Endometrial microvascular endothelial cells (primary cell): ENCODE data around the gene CAPRIN2. TPM values are rescaled to one million over a fixed set of nuclear protein-coding genes. Genes with fewer than 3 reads are reported as not detected.

Experiments
- in situ Hi-C: cut with HindIII; loops from 2 replicates; pipeline ENCODE4 v1.10.0; 2017; ENCODE audit warnings: low sequenced_read_pairs, low pct_unique_long_range_greater_than_20kb; ENCODE audit errors: inconsistent ontology term
- total RNA-seq: library from RNA; depleted of rRNA; stranded (reverse); fragments of >200 nt; gene quantifications from one replicate; pipeline ENCODE4 v1.2.3, GENCODE V29; 2015; ENCODE audit errors: inconsistent ontology term

The CAPRIN2 gene
- total RNA-seq, 1 donor from 2014 or later: 16.1 TPM

GRCh38 chr12:30725739-30726138, 29.0 kb downstream of the CAPRIN2 start:
- in situ Hi-C loops: no loop called here

GRCh38 chr12:30719060-30719459, 35.7 kb downstream of the CAPRIN2 start:
- in situ Hi-C loops: no loop called here

- in situ Hi-C loops: no loop called here
These were observed 47.0 kb downstream of the CAPRIN2 start for GRCh38 chr12:30707613-30708342.

GRCh38 chr12:30706476-30706875, 48.3 kb downstream of the CAPRIN2 start:
- in situ Hi-C loops: no loop called here

- in situ Hi-C loops: no loop called here
These were observed 53.7 kb downstream of the CAPRIN2 start for GRCh38 chr12:30701056-30701455.

- in situ Hi-C loops: no loop called here
These were observed 54.4 kb downstream of the CAPRIN2 start for GRCh38 chr12:30700216-30700900.

- in situ Hi-C loops: no loop called here
These were observed 56.4 kb downstream of the CAPRIN2 start for GRCh38 chr12:30698346-30698745.

- in situ Hi-C loops: no loop called here
These were observed 57.8 kb downstream of the CAPRIN2 start for GRCh38 chr12:30696943-30697342.

DNA sequence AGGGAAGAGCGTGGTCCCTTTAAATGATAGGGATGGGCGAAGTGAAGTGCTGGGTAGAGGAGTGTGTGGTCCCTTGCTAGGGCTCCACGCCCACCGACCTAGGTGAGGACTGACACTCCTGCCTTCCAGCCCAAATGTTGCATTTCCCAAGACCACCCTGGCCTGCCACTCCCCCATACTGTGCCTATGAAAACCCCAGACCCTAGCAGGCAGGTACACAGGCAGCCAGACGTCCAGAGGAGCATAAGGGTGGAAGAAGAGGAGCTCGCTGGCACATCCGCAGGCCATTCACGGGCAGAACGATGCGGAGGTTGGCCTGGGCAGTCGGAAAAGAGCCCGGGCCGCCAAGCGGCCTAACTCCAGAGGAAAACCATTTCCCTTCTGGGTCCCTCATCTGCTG, 58.3 kb downstream of the CAPRIN2 start:
- in situ Hi-C loops: no loop called here

GRCh38 chr12:30696103-30696408, 58.7 kb downstream of the CAPRIN2 start:
- in situ Hi-C loops: no loop called here

GRCh38 chr12:30695199-30696102, 59.3 kb downstream of the CAPRIN2 start, which contains the start of gene IPO8:
Gene IPO8 (minus strand): TSS chr12:30695869. CDS start chr12:30695647, 222 bp downstream.
- in situ Hi-C loops: no loop called here

DNA sequence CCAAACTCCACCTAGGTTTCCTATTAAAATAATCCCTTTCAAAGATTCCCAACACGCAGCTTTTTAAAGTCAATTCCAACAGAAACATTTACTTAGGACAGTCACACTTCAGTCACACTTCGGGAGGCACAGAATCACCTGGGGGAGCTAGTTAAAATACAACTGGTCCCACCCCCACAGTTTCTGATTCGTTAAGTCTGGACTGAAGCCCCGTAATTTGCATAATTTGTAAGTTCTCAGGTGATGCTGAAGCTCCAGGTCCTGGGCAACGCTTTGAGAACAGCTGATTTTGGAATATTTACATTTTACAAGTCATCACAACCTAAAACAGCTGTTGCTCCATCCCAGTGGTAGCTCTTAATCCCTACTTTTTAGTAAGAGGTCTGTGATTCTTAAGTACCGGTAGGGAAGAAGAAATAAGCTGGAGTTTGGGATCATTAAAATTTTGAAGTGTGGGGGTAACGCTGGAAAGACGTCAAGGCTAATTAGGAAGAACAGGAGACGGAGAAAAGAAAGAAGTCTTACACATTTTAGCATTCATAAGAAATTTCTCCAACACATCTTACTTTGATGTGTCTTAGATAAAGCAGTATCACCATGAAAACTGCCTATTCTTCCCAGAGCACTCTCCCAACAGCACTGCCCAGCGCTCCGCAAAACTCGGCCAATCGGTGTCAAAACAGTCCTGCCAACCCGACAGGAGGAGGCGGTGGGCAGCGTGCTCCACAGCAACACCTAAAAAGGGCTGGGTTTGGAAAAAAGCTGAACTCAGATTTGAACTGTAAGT, 60.1 kb downstream of the CAPRIN2 start:
- in situ Hi-C loops: no loop called here

GRCh38 chr12:30692470-30692869, 62.3 kb downstream of the CAPRIN2 start:
- in situ Hi-C loops: no loop called here

DNA sequence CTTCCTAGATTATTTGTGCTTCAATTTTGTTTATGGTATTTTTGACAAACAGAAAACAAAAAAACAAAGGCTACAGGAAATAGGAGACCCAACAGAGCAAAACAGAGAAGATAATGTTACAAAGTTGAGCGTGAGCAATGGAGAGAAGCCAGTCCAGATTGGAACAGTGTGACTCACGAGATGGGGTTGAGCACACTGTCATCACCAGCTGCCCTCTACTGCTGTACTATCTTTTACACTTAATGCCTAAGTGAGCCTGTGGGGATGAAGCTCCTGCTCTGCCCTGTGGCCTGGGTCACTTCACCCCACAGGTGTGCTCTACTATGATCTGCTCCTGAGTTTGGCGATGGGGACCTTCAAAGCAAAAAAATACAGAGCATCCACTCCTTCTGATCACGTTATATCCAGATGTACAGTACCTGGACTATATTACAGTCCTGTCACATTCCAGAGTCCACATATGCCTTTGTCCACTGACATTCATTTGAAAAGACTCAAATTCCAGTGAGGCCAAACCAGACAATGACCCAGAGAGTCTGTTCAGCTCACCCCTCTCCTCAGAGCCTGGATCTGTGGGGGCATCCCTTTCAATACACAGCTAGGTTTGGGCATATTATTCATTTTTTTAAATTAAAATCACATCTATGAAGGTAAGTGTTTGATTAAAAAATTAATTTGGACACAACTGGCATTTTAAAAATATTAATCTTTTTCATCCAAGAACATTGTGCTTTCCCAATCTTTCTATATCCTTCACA, 63.5 kb downstream of the CAPRIN2 start:
- in situ Hi-C loops: no loop called here

DNA sequence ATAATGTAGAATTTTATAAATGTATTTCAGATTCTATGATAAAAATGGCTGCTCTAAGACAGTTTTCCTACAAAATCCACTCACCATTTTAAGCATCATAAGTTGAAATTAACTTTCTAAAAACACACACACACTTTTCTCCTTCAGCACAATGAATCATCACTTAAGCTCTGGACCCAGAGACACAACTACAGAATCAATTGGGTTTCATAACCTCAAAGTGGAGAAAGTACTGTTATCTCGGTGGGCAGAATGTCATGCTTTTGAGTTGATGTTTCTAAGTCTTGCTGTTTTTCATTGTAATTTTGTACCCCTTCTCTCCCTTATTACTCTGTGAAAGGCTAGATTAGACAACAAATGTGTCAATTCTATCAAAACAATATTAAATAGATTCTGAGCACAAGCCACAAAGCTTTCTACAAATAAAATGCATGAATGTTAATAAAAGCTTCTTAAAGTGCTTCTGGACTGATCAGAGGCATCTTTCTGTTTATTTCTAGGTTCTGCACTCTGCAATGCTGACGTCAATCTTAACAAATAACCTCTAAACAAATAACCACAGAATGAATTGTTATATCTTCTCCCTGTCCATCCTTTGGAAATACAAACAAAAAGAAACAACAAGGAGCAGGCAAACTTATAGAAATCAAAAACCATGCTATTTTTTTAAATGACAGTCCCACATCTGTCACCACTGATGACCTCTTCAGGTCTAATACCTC, 67.3 kb downstream of the CAPRIN2 start:
- in situ Hi-C loops: no loop called here

- in situ Hi-C loops: no loop called here
These were observed 75.5 kb downstream of the CAPRIN2 start for GRCh38 chr12:30679241-30679640.

DNA sequence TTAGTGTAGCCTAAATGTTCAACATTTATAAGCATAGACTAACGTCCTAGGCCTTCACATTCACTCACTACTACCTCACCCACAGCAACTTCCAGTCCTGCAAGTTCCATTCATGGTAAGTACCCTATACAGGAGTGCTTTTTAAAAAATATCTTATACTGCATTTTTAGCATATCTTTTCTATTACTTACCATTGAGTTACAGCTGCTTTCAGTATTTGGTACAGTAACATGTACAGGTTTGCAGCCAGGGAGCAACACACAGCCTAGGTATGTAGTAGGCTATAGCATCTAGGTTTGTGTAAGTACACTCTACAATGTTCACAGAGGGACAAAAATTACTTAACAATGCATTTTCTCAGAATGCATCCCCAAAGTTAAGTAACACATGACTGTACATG, 76.5 kb downstream of the CAPRIN2 start:
- in situ Hi-C loops: no loop called here

DNA sequence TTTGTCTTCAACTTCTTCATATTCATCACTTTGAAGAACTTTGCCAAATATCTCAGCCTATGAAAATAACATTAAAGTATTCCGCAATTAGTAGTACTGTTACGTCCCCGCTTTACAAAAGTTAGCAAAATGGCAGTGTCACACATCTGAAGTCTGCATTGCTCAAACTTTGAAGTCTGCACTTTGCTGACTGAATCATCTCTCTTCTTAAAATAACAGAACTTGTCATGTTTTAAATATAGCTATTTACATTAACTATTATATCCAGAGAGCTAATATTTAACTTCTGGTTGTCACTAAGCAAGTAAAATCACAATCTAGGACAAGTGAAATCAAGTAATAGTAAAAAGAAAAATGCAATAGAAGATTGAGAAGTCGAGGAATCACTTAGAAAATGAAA, 93.5 kb downstream of the CAPRIN2 start:
- in situ Hi-C loops: no loop called here
